ENCODE results near the gene WSCD2.

Gene WSCD2

GRCh38 chr12:108181095-108181454 lies 52.0 kb downstream of the WSCD2 start:
- H3K27ac ChIP-seq: no peak overlapping the region
- TF ChIP-seq ZFX (IDR thresholded peaks at IDR 0.05): no peak
- no peak for TF ChIP-seq CTCF (conservative IDR thresholded peaks at IDR 0.05)

- no peak overlapping the region for H3K27ac ChIP-seq
- no peak for TF ChIP-seq ZFX (IDR thresholded peaks at IDR 0.05)
- TF ChIP-seq CTCF (conservative IDR thresholded peaks at IDR 0.05): no peak
Measured at GRCh38 chr12:108182096-108182495, 53.0 kb downstream of the WSCD2 start.

GRCh38 chr12:108185002-108185401 lies 55.9 kb downstream of the WSCD2 start:
- no peak overlapping the region for H3K27ac ChIP-seq
- TF ChIP-seq CTCF (conservative IDR thresholded peaks at IDR 0.05) (no peak), ZFX (IDR thresholded peaks at IDR 0.05) (no peak)

GRCh38 chr12:108187831-108188230 lies 58.7 kb downstream of the WSCD2 start:
- TF ChIP-seq ZFX (IDR thresholded peaks at IDR 0.05): no peak
- no peak for TF ChIP-seq CTCF (conservative IDR thresholded peaks at IDR 0.05)
- H3K27ac ChIP-seq: no peak overlapping the region

GRCh38 chr12:108190529-108190928 lies 61.4 kb downstream of the WSCD2 start:
- no peak for TF ChIP-seq CTCF (conservative IDR thresholded peaks at IDR 0.05)
- TF ChIP-seq ZFX (IDR thresholded peaks at IDR 0.05): no peak
- no peak overlapping the region for H3K27ac ChIP-seq

GRCh38 chr12:108191086-108191485 lies 62.0 kb downstream of the WSCD2 start:
- no peak for TF ChIP-seq ZFX (IDR thresholded peaks at IDR 0.05)
- TF ChIP-seq CTCF (conservative IDR thresholded peaks at IDR 0.05): no peak

GRCh38 chr12:108191938-108192337 lies 62.9 kb downstream of the WSCD2 start:
- TF ChIP-seq CTCF (conservative IDR thresholded peaks at IDR 0.05) (no peak), ZFX (IDR thresholded peaks at IDR 0.05) (no peak)
- no peak overlapping the region for H3K27ac ChIP-seq

More at GRCh38 chr12:108191086-108191485, 62.0 kb downstream of the WSCD2 start:
- H3K27ac ChIP-seq: no peak overlapping the region

Data from C4-2B (cell line).